Endothelial cell of umbilical vein (primary cell): Measurements from ENCODE around the gene MACROD2. TPM values are rescaled to one million over a fixed set of nuclear protein-coding genes. Genes with fewer than 3 reads are reported as not detected.

Experiments
- BruUV-seq: library from RNA; stranded (reverse); fragments of 400-500 nt; replicated peaks from 2 replicates; lab custom pipeline; 2021; lab: Mats Ljungman, UMichigan
- CTCF ChIA-PET: fragments of 300-600, 350-600 bp; sonication (Branson Sonifier 250); formaldehyde crosslinking; loops from one replicate; lab custom pipeline; 2021; ENCODE audit warnings: antibody characterized with exemption, inconsistent platforms; lab: Charles Lee
- POLR2A ChIA-PET: fragments of 300-600, 350-600 bp; sonication (Branson Sonifier 250); formaldehyde crosslinking; loops from one replicate; lab custom pipeline; 2021; ENCODE audit warnings: antibody characterized with exemption, inconsistent platforms; lab: Charles Lee
- DNase-seq: peaks from one replicate; pipeline ENCODE4 v3.0.0-alpha.2; 2011; ENCODE audit warnings: low read depth, low spot score
- FAIRE-seq: peaks from 2 replicates; lab custom pipeline; 2011; peaks lifted over from hg19 to GRCh38; lab: Jason Lieb, UNC
- H2AFZ ChIP-seq: 2 replicates; pipeline ENCODE4 v1.6.0; 2012; ENCODE audit warnings: low read depth, low read length, control low read depth, inconsistent platforms
- H3K27ac ChIP-seq: 2 replicates; pipeline ENCODE4 v1.5.1; 2011; ENCODE audit warnings: low read depth, mild to moderate bottlenecking, control low read depth, low read length, moderate library complexity; ENCODE audit not compliant: insufficient read depth
- H3K27me3 ChIP-seq, 2 experiments: 2 replicates each; pipeline versions ENCODE4 v1.6.0 to v1.6.1; 2011; ENCODE audit warnings: low read length in 2 of 2, mixed read lengths in 1 of 2; ENCODE audit not compliant: control insufficient read depth in 2 of 2, insufficient read depth in 2 of 2
- H3K36me3 ChIP-seq, 2 experiments: 2 replicates in 1 of 2; 3 replicates in 1 of 2; pipeline ENCODE4 v1.5.1; 2011; ENCODE audit warnings: low read length in 2 of 2, mild to moderate bottlenecking in 1 of 2, moderate library complexity in 1 of 2; ENCODE audit not compliant: control insufficient read depth in 2 of 2, insufficient read depth in 2 of 2; ENCODE audit errors: extremely low read depth in 1 of 2
- H3K4me1 ChIP-seq: 3 replicates; pipeline ENCODE4 v1.5.1; 2011; ENCODE audit warnings: mild to moderate bottlenecking, low read length; ENCODE audit not compliant: control insufficient read depth, insufficient read depth; ENCODE audit errors: extremely low read depth
- H3K4me2 ChIP-seq: 2 replicates; pipeline ENCODE4 v1.6.1; 2011; ENCODE audit warnings: low read length, control low read depth, mixed read lengths; ENCODE audit not compliant: insufficient read depth
- H3K4me3 ChIP-seq, 3 experiments: fragments of 200-600 bp in 1 of 3; sonication (generic), shearing (Covaris generic) in 1 of 3; replicated peaks in 1 of 3; 2 replicates each; pipeline ENCODE4 v1.5.1; 2011 to 2016; ENCODE audit warnings: control low read depth in 3 of 3, low read length in 3 of 3, mild to moderate bottlenecking in 2 of 3, inconsistent platforms in 1 of 3, low read depth in 1 of 3, moderate library complexity in 1 of 3; ENCODE audit not compliant: insufficient read depth in 1 of 3
- H3K79me2 ChIP-seq: 2 replicates; pipeline ENCODE4 v1.6.0; 2012; ENCODE audit warnings: low read length, inconsistent platforms; ENCODE audit not compliant: control insufficient read depth, insufficient read depth
- H3K9ac ChIP-seq: replicated peaks from 2 replicates; pipeline ENCODE3; 2011; ENCODE audit warnings: low read length, control low read depth; ENCODE audit not compliant: insufficient read depth; ENCODE audit errors: extremely low read depth
- H3K9me1 ChIP-seq: replicated peaks from 3 replicates; pipeline ENCODE4 v1.6.0; 2011; ENCODE audit warnings: mild to moderate bottlenecking, low read length; ENCODE audit not compliant: control insufficient read depth, insufficient read depth; ENCODE audit errors: extremely low read depth
- H3K9me3 ChIP-seq: replicated peaks from 2 replicates; pipeline ENCODE4 v1.5.1; 2012; ENCODE audit warnings: low read length, inconsistent platforms; ENCODE audit not compliant: control insufficient read depth, insufficient read depth
- H4K20me1 ChIP-seq: replicated peaks from 2 replicates; pipeline ENCODE3; 2011; ENCODE audit warnings: mild to moderate bottlenecking, low read length; ENCODE audit not compliant: control insufficient read depth, insufficient read depth; ENCODE audit errors: extremely low read depth
- EZH2 ChIP-seq: IDR thresholded peaks from 2 replicates; pipeline ENCODE4 v1.6.1; 2012; ENCODE audit warnings: borderline replicate concordance, low read depth, mild to moderate bottlenecking, moderate library complexity, low read length, inconsistent platforms; ENCODE audit not compliant: severe bottlenecking
- FOS ChIP-seq: IDR thresholded peaks from 2 replicates; pipeline ENCODE4 v1.6.1; 2011; ENCODE audit warnings: mild to moderate bottlenecking, low read length, moderate library complexity, borderline replicate concordance; ENCODE audit not compliant: insufficient read depth
- GATA2 ChIP-seq: IDR thresholded peaks from 2 replicates; pipeline ENCODE4 v1.7.0; 2011; ENCODE audit warnings: low read depth, mild to moderate bottlenecking, moderate library complexity, mixed read lengths, low read length; ENCODE audit not compliant: insufficient read length, insufficient read depth
- JUN ChIP-seq: IDR thresholded peaks from 2 replicates; pipeline ENCODE4 v1.6.1; 2011; ENCODE audit warnings: borderline replicate concordance, low read depth; ENCODE audit not compliant: insufficient read length, insufficient read depth
- MYC ChIP-seq: IDR thresholded peaks from one replicate; pipeline ENCODE4 v1.6.1; 2011; ENCODE audit warnings: mild to moderate bottlenecking, low read depth, low read length
- POLR2A ChIP-seq: IDR thresholded peaks from 2 replicates; pipeline ENCODE4 v1.6.1; 2012; ENCODE audit warnings: low read depth, mild to moderate bottlenecking, control low read depth, low read length
- POLR2AphosphoS5 ChIP-seq: IDR thresholded peaks from 2 replicates; pipeline ENCODE4 v1.6.1; 2012; ENCODE audit warnings: low read depth, mild to moderate bottlenecking, control low read depth, low read length, moderate library complexity; ENCODE audit not compliant: insufficient read depth
- dilution Hi-C: fragments of 300-500 bp; cut with MboI; formaldehyde crosslinking; loops from one replicate; pipeline ENCODE4 v1.15.0; 2019; ENCODE audit warnings: low sequenced_read_pairs; ENCODE audit not compliant: extremely low pct_ligation_motif_present
- intact Hi-C: fragments of 100-400 bp; cut with micrococcal nuclease; formaldehyde crosslinking; loops from one replicate; pipeline ENCODE4 v1.10.0; 2022
- polyA plus RNA-seq, 4 experiments: library from polyadenylated mRNA; depleted of rRNA in 3 of 4; stranded (reverse) in 3 of 4; unstranded in 1 of 4; fragments of >200 nt; gene quantifications; 2 replicates each; pipeline versions ENCODE4 v1.2.1 to v1.2.3, GENCODE V29; 2011 to 2012; ENCODE audit warnings: missing spikeins in 1 of 4
- total RNA-seq: library from RNA; stranded (reverse); gene quantifications from 2 replicates; pipeline ENCODE4 v1.2.3, GENCODE V29; 2021
- TF ChIP-seq, protein P1 (sequence below), 2 donors: IDR thresholded peaks; 1 replicate in 1 of 2; 2 replicates in 1 of 2; pipeline ENCODE4 v1.5.1; 2011; ENCODE audit warnings: low read length in 2 of 2, mild to moderate bottlenecking in 2 of 2, moderate library complexity in 2 of 2, control low read depth in 1 of 2, inconsistent platforms in 1 of 2, low read depth in 1 of 2; ENCODE audit not compliant: insufficient read depth in 1 of 2; ENCODE audit errors: extremely low read depth in 1 of 2
- TF ChIP-seq, protein P2 (sequence below): IDR thresholded peaks from 2 replicates; pipeline ENCODE4 v1.6.1; 2011; ENCODE audit not compliant: insufficient read depth, insufficient read length

Gene MACROD2
- total and polyA plus RNA-seq, 2 donors (not counting 3 experiments of a cell fraction or from before 2014, with no cell fraction given), result 0.11 to 0.73 TPM

DNA sequence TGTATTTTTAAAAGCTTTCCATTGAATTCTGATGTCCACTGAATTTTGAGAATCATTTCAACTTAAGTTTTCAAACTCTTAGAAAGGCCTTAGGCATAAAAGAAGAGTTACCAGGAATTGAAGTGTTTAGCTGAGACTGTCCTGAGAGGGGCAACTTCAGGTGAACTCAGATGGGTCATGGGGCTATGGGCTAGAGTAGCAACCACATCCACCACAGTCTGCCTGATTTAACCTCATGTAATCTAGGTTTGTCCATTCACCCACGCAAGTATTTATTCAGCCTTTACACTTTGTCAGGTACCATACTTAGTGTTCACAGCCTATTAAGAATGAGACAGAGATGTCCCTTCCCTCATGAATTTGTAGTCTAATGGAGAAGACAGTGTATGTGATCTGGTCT, 2076.9 kb downstream of the MACROD2 start:
- Histone ChIP-seq H3K36me3 (no peaks in the 10 kb centered on the region), H4K20me1 (no peaks in the 10 kb centered on the region), H3K27me3 (no peaks in the 10 kb centered on the region), H3K4me2 (no peak overlapping the region), H2AFZ (no peak overlapping the region), H3K4me3 (no peak overlapping the region), H3K79me2 (no peaks in the 10 kb centered on the region), H3K4me1 (no peaks in the 10 kb centered on the region), H3K9me1 (no peaks in the 10 kb centered on the region), H3K9me3 (no peaks in the 10 kb centered on the region), H3K27ac (no peak overlapping the region), H3K9ac (no peak overlapping the region)
- intact Hi-C loops, result no loop called here
- CTCF ChIA-PET, result no interaction called here
- no peak for DNase-seq
- TF ChIP-seq, protein P1, sequence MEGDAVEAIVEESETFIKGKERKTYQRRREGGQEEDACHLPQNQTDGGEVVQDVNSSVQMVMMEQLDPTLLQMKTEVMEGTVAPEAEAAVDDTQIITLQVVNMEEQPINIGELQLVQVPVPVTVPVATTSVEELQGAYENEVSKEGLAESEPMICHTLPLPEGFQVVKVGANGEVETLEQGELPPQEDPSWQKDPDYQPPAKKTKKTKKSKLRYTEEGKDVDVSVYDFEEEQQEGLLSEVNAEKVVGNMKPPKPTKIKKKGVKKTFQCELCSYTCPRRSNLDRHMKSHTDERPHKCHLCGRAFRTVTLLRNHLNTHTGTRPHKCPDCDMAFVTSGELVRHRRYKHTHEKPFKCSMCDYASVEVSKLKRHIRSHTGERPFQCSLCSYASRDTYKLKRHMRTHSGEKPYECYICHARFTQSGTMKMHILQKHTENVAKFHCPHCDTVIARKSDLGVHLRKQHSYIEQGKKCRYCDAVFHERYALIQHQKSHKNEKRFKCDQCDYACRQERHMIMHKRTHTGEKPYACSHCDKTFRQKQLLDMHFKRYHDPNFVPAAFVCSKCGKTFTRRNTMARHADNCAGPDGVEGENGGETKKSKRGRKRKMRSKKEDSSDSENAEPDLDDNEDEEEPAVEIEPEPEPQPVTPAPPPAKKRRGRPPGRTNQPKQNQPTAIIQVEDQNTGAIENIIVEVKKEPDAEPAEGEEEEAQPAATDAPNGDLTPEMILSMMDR (IDR thresholded peaks at IDR 0.05; ENCODE audit: extremely low read depth in 1 of 2, insufficient read depth in 1 of 2, low read depth in 1 of 2, low read length in 2 of 2), result no peak
- TF ChIP-seq POLR2A, result no peak
- TF ChIP-seq, protein P2, sequence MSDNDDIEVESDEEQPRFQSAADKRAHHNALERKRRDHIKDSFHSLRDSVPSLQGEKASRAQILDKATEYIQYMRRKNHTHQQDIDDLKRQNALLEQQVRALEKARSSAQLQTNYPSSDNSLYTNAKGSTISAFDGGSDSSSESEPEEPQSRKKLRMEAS, result no peak
- no peak for TF ChIP-seq EZH2
- no peak for TF ChIP-seq GATA2
- no peak for TF ChIP-seq FOS
- TF ChIP-seq MYC, result no peak
- no peak for TF ChIP-seq POLR2AphosphoS5
- no peak for TF ChIP-seq JUN
- dilution Hi-C loops, result no loop called here
- no peak for FAIRE-seq
- POLR2A ChIA-PET, result no interaction called here
- no TSS peak for BruUV-seq
